ENCODE results near the gene OR6B2.

OR6B2 gene

DNA sequence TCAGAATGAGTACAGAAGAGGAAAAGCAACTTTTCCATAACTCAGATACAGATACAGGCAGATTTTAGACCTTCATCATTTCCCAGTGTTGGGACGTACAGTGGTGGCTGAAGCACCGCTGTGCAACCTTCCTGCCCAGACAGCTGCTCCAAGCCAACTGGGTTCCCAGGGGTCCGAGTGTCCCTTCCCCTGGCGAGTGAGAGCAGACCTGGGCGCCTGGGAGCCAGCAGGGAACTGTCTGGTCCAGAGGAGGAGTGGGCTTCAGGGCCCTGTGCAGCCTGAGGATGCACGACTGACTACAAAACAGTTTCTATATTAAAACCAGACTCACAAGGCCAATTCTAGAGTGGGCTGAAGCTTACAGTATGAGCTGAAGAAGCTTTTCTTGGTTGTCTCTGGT lies 11.1 kb upstream of the OR6B2 start:
- no peak for DNase-seq

DNA sequence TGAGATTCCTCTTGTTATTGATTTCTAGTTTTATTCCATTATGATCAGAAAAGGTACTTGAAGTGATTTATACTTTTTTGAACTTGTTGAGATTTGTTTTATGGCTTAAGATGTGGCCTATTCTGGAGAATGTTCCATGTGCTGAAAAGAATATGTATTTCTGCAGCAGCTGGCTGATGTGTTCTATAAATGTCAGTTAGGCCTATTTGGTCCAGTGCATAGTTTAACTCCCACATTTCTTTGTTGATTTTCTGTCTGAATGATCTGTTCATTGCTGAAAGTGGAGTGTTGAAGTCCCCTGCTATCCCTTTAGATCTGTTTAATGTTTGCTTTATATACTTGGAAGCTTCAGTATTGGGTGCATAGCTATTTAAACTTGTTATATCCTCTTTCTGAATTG lies 7.1 kb upstream of the OR6B2 start:
- DNase-seq = no peak

DNA sequence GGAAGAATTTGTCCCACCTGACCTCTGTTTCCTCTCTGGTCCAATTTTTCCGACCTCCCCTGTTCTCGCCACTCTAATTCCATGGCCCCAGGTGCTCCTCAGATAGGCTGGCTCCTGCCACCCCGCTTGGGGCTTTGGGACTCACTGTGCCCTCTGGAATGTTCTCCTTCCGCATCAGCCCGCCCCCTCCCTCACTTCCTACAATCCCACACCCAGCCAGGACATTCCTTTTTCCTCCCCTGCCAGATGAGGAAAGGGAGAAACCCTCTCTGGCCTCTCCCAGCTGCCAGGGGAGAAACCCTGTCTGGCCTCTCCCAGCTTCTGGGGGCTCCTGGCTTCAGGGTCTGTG lies 3.1 kb upstream of the OR6B2 start:
- no peak for DNase-seq

DNA sequence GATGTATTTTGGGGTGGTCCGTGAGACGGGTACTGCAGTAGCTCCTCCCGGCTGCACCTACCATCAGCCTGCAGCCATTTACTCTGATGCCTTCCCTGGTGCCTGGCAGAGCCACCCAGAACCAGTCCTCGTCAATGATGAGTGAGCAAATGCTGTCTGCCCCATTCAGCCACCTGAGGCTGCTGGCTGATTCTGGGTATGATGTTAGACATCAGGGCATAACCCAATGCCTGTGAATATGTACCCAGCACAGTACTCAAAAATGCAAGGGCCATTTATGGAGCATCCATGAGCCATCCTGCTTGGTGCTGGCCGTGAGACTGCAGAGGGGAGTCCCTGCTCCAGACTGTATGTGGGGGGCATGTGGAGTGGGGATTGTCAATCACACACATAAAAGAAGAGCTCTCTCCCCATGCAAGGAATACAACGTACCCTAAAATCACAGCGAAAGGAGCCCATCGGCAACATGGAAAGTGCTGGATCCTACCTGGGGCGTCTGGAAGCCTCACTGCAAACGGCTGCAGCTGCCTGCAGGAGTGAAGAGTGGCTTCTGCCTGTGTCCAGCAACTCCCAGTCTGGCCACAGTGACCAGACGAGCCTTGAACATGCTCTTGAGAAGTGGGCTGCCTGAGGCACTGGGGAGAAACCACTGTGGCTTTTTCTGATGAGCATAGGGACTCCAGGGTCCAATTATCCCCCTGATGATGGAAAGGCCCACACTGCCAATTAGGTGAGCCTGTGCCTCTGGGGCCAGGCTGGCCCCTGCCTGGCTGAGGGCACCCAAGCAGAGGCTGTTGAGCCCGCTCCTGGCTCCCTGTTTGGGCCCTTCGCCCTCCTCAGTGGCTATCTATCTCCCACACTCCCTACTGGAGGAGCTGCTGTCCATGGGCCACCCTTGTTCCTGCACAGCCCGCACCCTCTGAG lies 2.4 kb upstream of the OR6B2 start:
- DNase-seq = no peak

DNA sequence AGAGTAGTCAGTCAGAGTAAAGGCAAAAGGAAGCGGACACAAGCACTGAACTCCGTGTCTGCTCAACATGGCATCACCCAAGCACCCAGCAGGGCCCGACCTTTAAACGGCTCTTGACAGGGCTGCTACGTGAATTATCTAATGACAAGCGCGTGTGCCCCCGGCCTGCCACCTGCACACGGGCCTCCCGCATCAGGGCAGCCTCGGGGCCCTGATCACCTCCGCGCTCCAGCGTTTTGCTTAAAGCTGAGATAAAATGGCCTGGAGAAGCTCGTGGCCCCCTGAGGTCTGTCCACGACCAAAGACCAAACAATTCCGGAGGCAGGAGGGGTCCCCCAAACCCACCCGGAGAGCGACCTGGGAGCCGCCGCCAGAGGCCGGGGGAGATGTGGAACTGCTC lies 5.5 kb downstream of the OR6B2 start:
- DNase-seq = peak; percentile 54

DNA sequence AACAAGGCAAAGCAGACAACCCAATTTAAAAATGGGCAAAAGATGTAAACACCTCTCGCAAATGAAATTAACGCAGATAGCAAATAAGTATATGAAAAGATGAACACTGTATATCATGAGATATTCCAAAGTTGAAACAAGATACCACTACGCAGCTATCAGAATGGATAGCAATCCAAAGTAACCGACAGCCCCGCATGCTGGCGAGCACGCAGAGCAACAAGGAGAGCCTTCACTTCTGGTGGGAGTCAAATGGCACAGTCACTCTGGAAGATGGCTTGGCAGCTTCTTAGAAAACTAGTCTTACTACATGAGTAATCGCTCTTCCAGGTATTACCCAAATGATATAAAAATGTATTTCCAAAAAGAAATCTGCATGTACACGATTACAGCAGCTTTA lies 6.4 kb downstream of the OR6B2 start:
- no peak for DNase-seq

DNA sequence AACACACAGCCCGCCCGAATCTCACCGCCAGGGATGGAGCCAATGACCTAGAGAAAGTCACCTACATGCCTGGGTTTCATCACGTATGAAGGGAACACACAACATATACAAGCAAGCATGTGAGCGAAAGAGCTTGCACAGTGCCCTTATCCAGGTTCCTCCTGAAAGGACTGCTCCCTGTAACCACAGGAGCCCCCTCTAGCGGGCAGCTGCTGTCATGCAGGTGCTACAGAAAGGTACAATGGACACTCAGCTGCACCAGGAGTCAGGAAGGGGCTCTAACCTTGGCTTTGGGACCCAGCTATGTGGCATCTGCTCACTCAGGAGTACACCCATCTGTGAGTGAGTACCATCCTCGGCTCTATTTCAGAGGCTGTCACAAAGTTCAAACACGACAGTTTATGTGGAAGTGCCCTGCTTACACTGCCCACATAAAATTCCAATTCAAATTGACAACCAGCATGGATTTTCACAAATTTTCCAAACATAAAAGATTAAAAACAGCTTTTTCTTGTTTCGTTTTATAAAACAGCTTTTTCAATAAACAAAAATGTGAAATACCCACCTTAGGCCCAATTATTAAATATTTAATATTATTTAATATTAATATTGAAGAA lies 8.6 kb downstream of the OR6B2 start:
- no peak for DNase-seq

DNA sequence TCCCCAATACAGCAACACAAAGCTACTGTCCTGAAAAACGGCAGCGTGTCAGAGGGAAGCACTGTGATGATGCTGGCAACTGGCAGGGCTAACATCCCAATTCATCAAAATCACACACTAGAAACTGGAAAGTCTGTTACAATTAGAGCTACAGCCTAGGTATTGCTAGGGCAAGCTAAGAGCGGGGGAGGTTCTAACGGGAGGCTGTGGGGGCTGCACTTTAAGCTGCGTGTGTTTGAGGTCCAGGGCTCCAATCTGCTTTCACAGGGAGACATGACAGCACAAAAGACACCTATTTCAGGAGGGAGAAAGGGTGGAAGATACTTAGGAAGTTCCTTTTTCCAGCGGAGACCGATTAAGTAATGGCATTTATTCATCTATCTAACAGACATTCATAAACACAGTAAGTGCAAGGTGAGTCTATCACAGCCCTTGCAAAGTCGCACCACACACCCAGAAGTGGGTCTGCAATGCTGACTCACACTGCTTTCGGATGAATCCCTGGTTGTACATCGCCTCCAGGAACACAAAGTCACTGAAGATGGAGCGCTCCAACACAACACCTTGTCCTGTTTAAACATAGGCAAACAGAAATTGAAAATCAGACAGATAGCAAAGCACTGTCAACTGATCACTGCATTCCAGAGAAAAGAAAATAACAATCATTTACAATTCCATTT lies 12.0 kb downstream of the OR6B2 start:
- no peak for DNase-seq

DNA sequence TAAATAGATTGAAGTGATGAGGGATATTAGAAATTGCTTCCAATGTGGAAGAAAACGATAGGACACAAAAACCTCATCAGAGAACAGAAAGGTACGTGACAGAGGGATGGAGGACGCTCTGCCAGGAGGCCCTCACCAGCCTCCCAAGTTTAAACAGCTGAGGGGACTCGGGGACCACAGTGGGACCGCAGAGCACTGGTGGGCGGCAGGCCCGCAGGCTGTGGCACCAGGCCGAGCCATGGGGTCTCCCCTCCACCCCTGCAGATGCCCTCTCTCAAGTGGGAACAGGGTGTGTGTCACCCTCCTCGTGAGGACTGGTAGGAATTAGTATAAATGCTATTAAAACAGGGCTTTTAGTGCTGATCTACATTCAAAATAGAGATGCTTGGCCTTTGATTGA lies 15.9 kb downstream of the OR6B2 start:
- DNase-seq = no peak

DNA sequence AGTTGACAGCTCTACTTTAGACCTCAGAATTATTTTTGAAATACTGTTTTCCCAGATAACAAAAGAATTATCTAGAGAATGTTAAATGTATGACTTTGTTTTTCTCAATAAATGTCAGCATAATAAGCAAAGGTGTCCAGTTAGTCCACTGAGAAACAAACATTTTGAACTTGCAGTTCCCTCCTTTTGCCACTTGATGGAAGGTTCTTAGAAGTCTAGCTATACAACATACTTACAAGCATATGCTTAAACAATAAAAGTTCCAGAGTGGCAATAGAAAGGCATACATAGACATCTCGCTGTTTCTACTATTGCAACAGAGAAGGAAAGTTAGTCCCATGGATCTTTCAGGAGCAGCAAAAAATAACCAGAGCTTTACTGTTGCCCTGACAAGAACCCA lies 16.9 kb downstream of the OR6B2 start:
- DNase-seq = no peak

DNA sequence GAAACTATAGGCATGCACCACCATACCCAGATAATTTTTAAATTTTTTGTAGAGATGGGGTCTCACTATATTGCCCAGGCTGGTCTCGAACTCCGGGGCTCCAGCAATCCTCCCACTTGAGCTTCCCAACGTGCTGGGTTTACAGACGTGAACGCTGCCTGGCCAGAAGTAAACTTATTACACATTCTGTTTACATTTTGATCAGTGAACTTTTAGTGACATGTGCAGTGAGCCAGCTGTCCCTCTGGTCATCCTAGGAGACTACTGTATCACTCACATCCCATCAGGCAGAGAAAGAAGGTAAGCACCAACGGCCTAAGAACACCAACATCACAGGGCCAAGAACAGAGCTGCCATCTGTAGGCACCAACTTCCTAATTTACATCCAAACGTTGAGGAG lies 27.2 kb downstream of the OR6B2 start:
- DNase-seq = no peak

DNA sequence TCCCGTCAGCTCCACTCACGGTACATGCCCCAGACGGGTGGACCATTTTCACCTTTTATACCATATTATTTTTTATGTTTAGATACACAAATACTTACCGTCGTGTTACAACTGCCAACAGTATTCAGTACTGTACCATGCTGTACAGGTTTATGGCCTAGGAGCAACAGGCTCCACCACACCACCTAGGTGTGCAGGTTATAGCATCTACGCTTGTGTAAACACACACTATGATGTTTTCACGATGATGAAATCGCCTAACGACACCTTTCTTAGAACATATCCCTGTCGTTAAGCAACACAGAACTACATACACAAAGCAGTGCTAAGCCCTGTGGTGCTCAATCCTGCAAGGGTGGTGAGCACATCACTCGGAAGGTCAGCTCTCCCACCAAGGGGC lies 29.6 kb downstream of the OR6B2 start:
- no peak for DNase-seq

DNA sequence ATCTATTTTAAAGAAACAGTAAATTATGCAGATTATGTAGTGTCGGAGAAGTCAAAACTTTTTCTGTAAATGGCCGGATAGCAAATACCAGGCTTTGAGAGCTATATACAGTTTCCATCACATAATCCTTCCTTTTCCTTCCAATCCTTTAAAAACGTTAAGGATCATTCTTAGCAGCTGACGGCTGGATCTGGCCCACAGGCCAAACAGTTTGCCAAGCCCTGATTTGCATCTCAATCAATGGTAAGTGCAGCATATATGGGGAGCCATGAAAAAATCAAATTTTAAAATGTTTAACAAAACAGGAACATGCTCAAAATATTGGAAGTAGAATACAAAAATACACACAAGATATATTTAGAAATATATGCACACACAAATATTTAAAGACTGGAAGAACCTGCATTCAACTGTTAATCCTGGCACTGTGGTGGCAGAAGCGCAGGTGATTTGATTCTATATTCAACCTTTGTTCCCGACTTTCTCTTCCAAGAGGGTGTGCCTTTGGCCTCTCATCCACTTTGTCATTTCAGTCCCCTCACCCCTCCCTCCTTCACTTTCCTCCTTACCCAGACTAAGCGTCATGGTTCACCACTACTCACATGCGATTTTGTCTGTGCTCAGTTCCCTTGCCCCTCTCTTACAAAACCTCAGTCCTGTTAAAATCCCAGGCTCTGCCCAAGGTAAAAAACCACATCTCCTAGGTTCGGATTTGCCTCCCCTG lies 32.4 kb downstream of the OR6B2 start:
- DNase-seq = no peak

DNA sequence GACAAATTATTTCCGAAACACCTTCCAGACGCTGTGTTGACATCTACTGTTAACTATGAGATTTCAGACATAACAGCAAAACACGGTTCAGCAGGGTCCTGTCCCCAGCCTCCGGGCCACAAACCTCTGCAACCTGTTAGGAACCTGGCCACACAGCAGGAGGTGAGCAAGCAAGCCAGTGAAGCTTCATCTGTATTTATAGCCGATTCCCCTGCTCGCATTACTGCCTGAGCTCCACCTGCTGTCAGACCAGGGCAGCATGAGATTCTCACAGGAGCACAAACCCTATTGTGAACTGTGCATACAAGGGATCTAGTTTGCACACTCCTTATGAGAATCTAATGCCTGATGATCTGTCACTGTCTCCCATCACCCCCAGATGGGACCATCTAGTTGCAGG lies 36.1 kb downstream of the OR6B2 start:
- DNase-seq = no peak

DNA sequence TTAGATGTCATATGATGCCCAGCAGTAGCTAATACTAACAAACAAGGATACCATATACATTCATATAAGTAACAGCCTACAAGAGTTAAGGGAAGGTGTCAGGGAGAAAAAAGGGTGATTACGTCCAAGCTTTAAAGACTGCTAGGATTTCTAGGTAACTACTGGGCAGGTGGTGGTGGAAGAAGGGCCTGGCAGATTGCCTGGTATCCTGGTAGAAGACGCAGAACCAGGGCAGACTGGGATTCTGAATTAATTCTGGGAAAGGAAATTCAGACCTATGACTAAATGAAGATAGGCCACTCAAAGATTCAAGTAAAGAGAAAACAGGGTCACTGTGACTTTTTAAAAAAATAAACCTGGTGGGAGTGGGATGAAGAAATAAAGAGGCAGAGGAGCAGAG lies 36.9 kb downstream of the OR6B2 start:
- DNase-seq = no peak

DNA sequence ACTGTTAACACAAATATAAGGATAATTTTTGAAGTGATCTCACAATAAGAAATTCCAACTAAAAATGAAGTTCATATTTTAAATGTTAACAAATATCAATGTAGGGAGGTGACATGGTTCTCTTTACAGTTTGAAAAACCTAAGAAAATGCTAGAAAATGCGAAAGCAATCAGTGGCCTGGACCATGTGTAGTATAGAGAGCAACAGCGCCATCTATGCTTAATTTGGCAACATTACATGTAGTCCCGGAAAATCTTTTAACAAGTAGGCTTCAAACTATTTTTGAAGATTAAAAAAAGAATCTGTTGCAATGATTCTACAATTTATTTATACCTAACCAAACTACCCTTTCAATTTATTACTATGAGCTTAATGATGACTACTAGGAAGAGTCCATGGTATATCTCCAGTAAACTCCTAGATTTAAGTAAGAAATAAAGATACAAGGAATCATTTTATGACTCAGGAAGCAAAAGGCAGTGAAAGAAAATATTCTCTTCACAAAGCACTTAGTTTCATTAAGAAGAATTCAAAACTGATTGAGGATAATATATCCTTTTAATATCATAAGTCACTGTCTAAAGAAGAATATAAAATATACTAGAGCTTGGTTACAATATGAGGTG lies 38.4 kb downstream of the OR6B2 start:
- DNase-seq = peak; percentile 8

DNA sequence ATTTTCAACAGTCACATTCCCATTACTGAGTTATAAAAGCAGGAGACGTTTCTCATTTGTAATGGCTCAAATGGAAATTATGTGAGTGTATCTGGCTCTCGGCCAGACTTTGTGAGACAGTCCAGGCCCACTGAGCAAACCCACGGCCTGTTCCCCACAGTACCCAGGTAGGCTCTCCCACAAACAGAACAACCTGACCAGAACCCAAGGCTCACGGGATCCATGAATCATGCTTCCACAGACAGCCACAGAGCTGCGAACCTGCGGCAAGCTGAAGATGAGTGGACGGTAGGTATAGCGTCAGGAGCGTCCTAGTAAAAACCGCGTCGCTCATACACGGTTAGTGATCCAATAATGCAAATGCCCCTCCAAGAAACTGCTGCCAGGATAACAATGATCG lies 39.3 kb downstream of the OR6B2 start:
- peak; percentile 9 for DNase-seq

DNA sequence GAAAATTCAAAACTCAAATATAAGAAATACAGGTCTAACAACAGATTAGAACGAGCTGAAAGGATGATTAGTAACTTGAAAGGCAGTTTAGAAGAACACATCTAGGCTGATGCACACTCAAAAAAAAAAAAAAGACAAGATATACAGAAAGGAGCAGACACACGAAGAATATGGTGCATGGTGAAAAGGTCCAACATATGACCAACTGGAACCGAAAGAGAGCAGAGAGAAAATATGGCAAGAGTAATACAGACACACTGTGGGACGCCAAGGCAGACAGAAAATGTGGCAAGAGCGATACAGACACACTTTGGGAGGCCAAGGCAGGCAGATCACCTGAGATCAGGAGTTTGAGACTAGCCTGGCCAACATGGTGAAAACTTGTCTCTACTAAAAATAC lies 44.9 kb downstream of the OR6B2 start:
- DNase-seq = no peak

DNA sequence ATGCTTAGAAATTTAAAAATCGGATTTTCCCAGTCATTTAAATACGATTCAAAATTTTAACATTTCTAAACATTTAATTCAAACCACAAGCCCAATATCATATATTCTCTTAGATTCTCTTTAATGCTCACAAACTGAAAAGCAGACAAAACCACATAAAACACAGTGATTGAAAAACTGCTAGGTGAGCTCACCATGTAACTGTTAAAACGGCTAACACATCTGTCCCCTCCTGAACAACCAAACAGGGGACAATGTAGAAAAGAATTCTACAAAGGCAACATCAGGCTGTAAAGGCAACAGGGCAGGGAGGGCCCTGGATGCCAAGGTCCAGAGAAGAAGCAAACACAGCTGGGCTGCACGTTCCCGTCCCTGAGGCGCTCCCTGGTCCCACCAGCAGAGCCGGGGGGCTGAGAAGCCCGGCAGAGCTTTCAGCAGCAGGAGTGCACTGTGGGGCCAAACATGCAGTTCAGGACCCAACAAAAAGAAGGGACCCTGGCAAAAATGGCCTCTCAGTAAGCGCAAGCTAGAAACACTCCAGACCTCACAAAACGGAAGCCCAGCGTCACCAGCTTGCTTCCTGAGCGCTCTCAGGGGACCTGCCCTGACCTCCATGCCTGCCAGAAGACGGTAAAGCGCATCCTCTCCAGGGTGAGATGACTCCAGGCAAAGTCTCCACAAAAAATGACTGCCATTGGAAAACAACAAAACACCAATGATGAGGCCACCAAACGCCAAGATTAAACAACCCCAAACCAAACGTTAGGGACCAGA lies 45.6 kb downstream of the OR6B2 start:
- no peak for DNase-seq

DNA sequence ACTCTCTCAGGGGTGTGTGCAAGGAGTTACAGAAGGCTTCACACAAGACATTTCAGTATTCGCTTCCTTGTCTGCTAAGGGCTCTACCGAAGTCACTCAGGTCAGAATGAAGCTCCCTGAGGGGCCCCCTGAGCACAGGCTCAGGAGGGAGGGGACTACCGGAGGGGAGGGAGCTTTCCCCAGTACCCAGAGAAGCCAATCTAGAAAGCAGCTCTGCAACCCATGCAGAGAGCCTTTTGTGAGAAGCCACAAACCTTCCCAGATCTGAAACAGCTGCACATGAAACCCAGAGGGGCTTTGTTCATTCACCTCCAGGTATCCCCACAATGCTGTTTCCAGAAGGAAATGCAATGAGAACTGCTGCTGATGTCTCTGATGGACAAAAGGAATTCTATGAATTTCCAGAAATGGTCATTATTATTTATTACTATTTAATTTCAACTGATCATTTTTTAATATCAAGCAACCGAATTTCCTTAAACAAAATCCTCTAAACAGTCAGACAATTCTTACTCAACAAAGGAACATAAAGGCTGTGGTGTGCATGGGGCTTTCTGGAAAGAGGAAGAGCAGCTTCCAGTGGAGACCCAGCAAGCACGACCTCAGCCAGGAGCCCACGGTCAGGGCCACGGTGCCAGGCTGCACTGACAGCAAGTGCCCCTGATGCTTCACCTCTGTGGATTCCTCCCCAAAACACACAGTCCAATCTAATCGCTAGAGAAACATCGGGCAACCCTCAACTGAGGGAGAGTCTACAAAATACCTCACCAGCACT lies 47.0 kb downstream of the OR6B2 start:
- no peak for DNase-seq

Measured in right kidney (tissue), 1 donor.